Effector memory CD4-positive, alpha-beta T cell (primary cell): ENCODE measurements around the gene CAMK2D.
"Not testable (repeated sequence)": the region's sequence is repeated elsewhere in the genome, so short reads cannot be mapped to it uniquely, and the experiment has no call there.

Source experiments
- DNase-seq, 3 donors: peaks; one replicate each; pipeline ENCODE4 v3.0.0-alpha.2; 2020
- H3K27ac ChIP-seq: 2 replicates; pipeline ENCODE4 v1.7.0; 2013; ENCODE audit warnings: mild to moderate bottlenecking, low read length, moderate library complexity; ENCODE audit not compliant: insufficient read depth, poor library complexity, severe bottlenecking
- H3K27me3 ChIP-seq: replicated peaks from 2 replicates; pipeline ENCODE4 v1.7.0; 2013; ENCODE audit warnings: mild to moderate bottlenecking, low read length; ENCODE audit not compliant: insufficient read depth, control insufficient read depth, poor library complexity, severe bottlenecking
- H3K36me3 ChIP-seq: 2 replicates; pipeline ENCODE4 v1.7.0; 2013; ENCODE audit warnings: mild to moderate bottlenecking, low read length, moderate library complexity; ENCODE audit not compliant: control insufficient read depth, insufficient read depth
- H3K4me1 ChIP-seq: 2 replicates; pipeline ENCODE4 v1.7.0; 2013; ENCODE audit warnings: low read length, mild to moderate bottlenecking; ENCODE audit not compliant: control insufficient read depth, insufficient read depth, poor library complexity, severe bottlenecking
- H3K4me3 ChIP-seq: 2 replicates; pipeline ENCODE4 v1.7.0; 2013; ENCODE audit warnings: low read length, low read depth, mild to moderate bottlenecking; ENCODE audit not compliant: insufficient read depth, poor library complexity, severe bottlenecking
- H3K9me3 ChIP-seq: 2 replicates; pipeline ENCODE4 v1.7.0; 2013; ENCODE audit warnings: mild to moderate bottlenecking, low read length, moderate library complexity; ENCODE audit not compliant: control insufficient read depth

Gene CAMK2D

GRCh38 chr4:113766882-113767281 lies 5.3 kb upstream of the CAMK2D start:
- Histone ChIP-seq H3K27me3 (no peaks in the 10 kb centered on the region), H3K4me1 (peaks cover 3% of the 10 kb centered on the region), H3K9me3 (no peaks in the 10 kb centered on the region), H3K27ac (no peak overlapping the region), H3K4me3 (no peak overlapping the region), H3K36me3 (no peaks in the 10 kb centered on the region)
- no peak for DNase-seq

- no peak overlapping the region for H3K27ac ChIP-seq
- H3K9me3 ChIP-seq = no peaks in the 10 kb centered on the region
- H3K4me3 ChIP-seq = no peak overlapping the region
- no peaks in the 10 kb centered on the region for H3K36me3 ChIP-seq
- no peak for DNase-seq
- H3K27me3 ChIP-seq = no peaks in the 10 kb centered on the region
- peaks cover 3% of the 10 kb centered on the region for H3K4me1 ChIP-seq
Observed at GRCh38 chr4:113764720-113765264, 3.3 kb upstream of the CAMK2D start.

DNA sequence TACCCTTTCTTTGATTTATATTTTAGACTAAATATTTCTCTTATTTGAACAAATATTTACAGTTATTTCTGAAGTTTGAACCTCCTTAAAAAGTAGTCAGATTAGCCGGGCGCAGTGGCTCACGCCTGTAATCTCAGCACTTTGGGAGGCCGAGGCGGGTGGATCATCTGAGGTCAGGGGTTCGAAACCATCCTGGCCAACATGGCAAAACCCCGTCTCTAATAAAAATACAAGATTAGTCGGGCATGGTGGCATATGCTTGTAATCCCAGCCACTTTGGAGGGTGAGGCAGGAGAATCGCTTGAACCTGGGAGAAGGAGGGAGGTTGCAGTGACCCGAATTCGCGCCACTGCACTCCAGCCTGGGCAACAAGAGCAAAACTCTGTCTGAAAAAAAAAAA lies 2.4 kb upstream of the CAMK2D start:
- not testable (repeated sequence) for H3K4me1 ChIP-seq, H3K27me3 ChIP-seq, DNase-seq, H3K4me3 ChIP-seq, H3K27ac ChIP-seq, H3K36me3 ChIP-seq, H3K9me3 ChIP-seq

DNA sequence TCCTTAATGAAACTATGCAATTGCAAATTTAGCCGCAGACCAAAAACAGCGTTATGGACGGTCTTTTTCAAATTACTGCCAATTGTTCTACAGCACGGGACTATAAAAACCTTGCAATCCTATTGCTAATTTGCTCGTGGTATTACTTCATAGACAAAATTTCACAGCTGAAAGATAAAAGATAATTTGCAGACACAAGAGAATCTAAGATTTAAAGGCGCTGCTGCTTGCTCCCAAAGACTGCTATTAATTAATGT lies 1.4 kb upstream of the CAMK2D start:
- no peak for DNase-seq
- Histone ChIP-seq H3K4me1 (peaks cover 3% of the 10 kb centered on the region), H3K36me3 (no peaks in the 10 kb centered on the region), H3K27me3 (no peaks in the 10 kb centered on the region), H3K27ac (peak overlapping the region; percentile 98), H3K4me3 (peak overlapping the region; percentile 91), H3K9me3 (no peaks in the 10 kb centered on the region)

DNA sequence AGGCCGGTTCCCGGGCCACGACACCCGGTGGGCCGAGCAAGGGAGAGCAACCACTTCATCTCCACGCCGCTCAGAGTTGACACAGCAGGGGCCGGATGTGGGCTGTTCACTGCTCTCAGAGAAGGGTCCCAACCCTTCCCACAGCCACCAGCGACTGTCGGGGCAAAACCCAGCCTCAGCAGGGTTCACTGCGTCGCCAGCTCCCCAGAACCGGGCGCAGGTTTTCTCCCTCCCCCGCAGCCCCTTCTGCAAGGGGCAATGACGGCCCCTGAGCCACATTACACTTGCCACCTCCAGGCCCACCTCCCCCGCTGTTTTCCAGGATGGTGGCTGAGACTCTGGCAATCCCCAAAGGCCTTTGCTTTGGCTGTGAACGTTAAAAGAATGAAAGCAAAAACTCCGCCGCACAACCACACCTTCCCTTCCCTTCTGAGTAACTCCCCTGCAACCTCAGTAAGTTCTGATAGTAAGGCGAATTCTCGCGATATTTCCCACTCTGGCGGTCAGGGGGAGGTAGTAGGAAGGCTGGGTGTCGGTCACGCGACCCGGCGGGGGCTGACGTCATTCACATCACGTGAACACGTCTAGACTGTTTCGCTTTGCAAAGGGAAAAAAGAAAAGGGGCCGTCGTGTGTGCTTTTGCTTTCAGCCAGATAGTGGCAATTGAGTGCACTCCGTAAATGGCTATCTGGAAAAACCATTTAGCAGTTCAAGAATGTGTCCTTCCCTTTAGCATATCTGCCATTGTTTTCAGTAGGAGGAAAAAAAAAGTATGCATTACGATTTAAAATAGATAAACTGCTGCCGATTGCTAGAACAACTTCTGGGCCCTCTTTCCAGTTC lies 869 bp upstream of the CAMK2D start:
- Histone ChIP-seq H3K4me1 (peaks cover 3% of the 10 kb centered on the region), H3K27me3 (no peaks in the 10 kb centered on the region), H3K4me3 (peak overlapping the region; percentile 91), H3K27ac (peak overlapping the region; percentile 98), H3K36me3 (no peaks in the 10 kb centered on the region), H3K9me3 (no peaks in the 10 kb centered on the region)
- DNase-seq = peak; percentile 97 to 99 (median 98)

GRCh38 chr4:113760795-113761619 lies 531 bp downstream of the CAMK2D start:
- Histone ChIP-seq H3K36me3 (no peaks in the 10 kb centered on the region), H3K27me3 (no peaks in the 10 kb centered on the region), H3K4me1 (peaks cover 3% of the 10 kb centered on the region), H3K27ac (peak overlapping the region; percentile 98), H3K4me3 (peak overlapping the region; percentile 91), H3K9me3 (no peaks in the 10 kb centered on the region)
- DNase-seq = peak; percentile 22 to 43 (median 30)

DNA sequence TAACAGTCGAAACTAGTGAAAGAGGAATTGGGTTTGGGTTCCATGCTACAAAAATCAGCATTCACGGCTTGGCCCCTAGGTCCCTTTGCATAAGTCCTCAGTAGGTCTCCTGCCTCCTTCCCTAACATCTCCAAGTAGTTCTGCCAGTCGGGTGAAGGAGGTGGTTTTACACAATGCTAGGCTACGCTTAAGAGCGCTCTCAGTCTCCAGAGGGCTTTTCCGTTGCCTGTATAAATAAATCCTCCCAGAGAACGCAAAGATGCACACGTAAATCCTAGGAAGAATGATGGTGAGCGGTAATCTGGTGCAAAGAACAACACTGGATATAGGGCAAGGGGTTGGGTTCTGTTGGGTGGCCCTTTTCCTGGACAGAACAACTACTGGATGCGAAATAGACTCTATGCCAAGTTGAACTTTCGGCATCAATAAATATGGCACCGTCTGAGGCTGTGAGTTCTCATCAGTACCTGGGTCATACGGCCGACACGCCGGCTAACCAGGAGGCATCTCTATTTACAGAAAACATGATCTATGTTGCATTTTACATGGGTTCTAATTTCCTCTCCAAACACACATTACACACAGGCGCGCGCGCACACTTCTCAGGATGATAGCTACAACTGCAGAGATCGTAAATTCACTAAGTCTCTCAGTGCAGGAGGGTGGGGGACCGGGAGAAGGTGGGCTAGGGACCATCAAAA lies 1.3 kb downstream of the CAMK2D start:
- DNase-seq = peak in 2 of 3 donors; percentile 11 to 12

GRCh38 chr4:113759696-113760093 lies 1.8 kb downstream of the CAMK2D start:
- Histone ChIP-seq H3K4me1 (peaks cover 3% of the 10 kb centered on the region), H3K27ac (peak overlapping the region; percentile 98), H3K36me3 (no peaks in the 10 kb centered on the region), H3K4me3 (peak overlapping the region; percentile 91), H3K27me3 (no peaks in the 10 kb centered on the region), H3K9me3 (no peaks in the 10 kb centered on the region)
- DNase-seq = no peak

More for the DNA sequence above, 1.3 kb downstream of the CAMK2D start:
- Histone ChIP-seq H3K9me3 (no peaks in the 10 kb centered on the region), H3K4me3 (peak overlapping the region; percentile 91), H3K4me1 (peaks cover 3% of the 10 kb centered on the region), H3K27me3 (no peaks in the 10 kb centered on the region), H3K36me3 (no peaks in the 10 kb centered on the region), H3K27ac (peak overlapping the region; percentile 98)

DNA sequence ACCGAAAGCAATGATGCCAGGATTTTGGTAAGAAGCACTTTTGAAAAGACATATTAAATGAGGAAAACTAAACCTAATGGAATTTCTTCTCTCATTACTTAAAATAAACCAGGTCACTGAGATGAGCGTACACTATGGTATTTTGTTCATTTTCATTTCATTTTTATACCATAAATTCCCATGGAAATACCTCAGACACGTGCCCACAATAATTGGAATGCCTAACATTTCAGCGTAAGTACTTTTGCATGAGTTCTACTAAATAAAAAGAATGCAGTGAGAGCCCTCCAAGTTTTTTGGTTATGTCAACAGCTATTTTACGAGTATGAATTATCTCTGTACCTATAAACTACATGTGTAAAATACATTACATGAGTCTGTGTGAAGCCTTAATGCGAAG lies 3.2 kb downstream of the CAMK2D start:
- Histone ChIP-seq H3K27ac (no peak overlapping the region), H3K4me1 (peaks cover 3% of the 10 kb centered on the region), H3K27me3 (no peaks in the 10 kb centered on the region), H3K36me3 (no peaks in the 10 kb centered on the region), H3K4me3 (no peak overlapping the region), H3K9me3 (no peaks in the 10 kb centered on the region)
- no peak for DNase-seq
